Medulla oblongata (tissue), 1 donor: ENCODE measurements around the gene KDM8.

Experiments
- DNase-seq: peaks from one replicate; pipeline ENCODE4 v3.0.0-alpha.2; 2015; ENCODE audit errors: extremely low spot score

The KDM8 gene

GRCh38 chr16:27229891-27230470 lies 26.7 kb downstream of the KDM8 start:
- no peak for DNase-seq

- no peak for DNase-seq
Observed at GRCh38 chr16:27230562-27231001, 27.3 kb downstream of the KDM8 start.

- DNase-seq = no peak
Observed at GRCh38 chr16:27231692-27232060, 28.4 kb downstream of the KDM8 start.

- DNase-seq = peak; percentile 75
Observed at GRCh38 chr16:27232061-27232900, 29.0 kb downstream of the KDM8 start.

- DNase-seq = no peak
Observed at GRCh38 chr16:27232901-27233625, 29.7 kb downstream of the KDM8 start.

GRCh38 chr16:27233731-27234130 lies 30.4 kb downstream of the KDM8 start:
- no peak for DNase-seq

GRCh38 chr16:27234171-27234570 lies 30.8 kb downstream of the KDM8 start:
- no peak for DNase-seq

- no peak for DNase-seq
Observed at GRCh38 chr16:27234603-27235002, 31.3 kb downstream of the KDM8 start.

- DNase-seq = peak; percentile 88
Observed at GRCh38 chr16:27235055-27235937, 32.0 kb downstream of the KDM8 start.

- DNase-seq = no peak
Observed at GRCh38 chr16:27235938-27236245, 32.6 kb downstream of the KDM8 start.

- no peak for DNase-seq
Observed at GRCh38 chr16:27236635-27237218, 33.4 kb downstream of the KDM8 start.

GRCh38 chr16:27237219-27238015 lies 34.1 kb downstream of the KDM8 start:
- DNase-seq = peak; percentile 42

GRCh38 chr16:27238016-27238587 lies 34.8 kb downstream of the KDM8 start:
- no peak for DNase-seq

GRCh38 chr16:27238591-27238990 lies 35.3 kb downstream of the KDM8 start:
- no peak for DNase-seq

- DNase-seq = no peak
Observed at GRCh38 chr16:27239026-27239425, 35.7 kb downstream of the KDM8 start.

- DNase-seq = no peak
Observed at GRCh38 chr16:27239906-27240655, 36.8 kb downstream of the KDM8 start.

GRCh38 chr16:27240948-27241531 lies 37.7 kb downstream of the KDM8 start:
- DNase-seq = no peak

GRCh38 chr16:27241658-27242057 lies 38.3 kb downstream of the KDM8 start:
- no peak for DNase-seq

GRCh38 chr16:27242398-27242797 lies 39.1 kb downstream of the KDM8 start:
- DNase-seq = no peak
